GM19372 (cell line): ENCODE measurements around the gene CEP192.

Experiments
- ATAC-seq: cut with Tn5 transposase; IDR thresholded peaks from one replicate; pipeline ENCODE4 v1.9.1; 2021; ENCODE audit warnings: mild to moderate bottlenecking, low read depth, moderate library complexity; ENCODE audit not compliant: unreplicated experiment

The CEP192 gene

DNA sequence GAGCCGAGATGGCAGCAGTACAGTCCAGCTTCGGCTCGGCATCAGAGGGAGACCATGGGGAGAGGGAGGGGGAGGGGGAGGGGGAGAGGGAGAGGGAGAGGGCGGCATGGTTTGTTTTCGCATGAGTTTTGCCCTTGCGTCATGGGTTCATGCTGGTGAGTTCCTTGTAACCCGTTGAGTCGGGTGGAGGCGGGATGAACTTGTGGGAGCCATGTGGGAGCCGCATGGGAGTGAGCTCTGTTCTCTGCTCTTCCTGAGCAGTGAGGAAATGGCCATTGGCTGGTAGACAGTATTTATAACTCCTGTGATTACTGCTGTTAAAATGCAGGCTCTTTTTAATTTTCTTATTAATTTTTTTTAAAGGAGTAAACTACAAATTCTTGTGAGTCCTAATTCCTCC lies 108.0 kb downstream of the CEP192 start:
- no peak for ATAC-seq

GRCh38 chr18:13100942-13101658 lies 109.9 kb downstream of the CEP192 start:
- no peak for ATAC-seq

DNA sequence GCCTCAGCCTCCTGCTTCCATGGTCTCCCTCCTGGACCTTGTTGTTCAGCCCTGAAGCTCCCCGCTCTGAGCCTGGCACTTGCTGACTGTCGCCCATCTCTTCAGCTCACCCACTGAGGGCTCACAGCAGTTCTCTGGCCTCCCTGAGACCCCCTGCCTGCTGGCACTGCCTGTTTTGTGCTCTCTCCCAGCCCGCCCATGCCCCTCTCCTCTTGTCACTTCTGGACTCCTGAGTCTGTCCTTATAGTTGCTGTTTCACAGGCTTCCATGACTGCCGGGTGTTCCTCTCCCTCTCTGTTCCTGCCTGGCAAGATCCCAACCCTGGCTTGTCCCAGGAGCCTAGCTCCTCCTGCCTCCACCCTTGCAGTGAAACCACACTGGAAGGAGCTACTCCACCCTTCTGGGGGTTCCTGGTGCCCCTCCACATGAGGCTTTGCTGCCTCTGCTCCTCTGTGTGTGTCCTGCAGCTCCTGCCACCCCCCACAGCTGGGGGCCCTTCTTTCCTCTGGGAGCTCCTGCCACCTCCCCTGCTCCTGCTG lies 110.6 kb downstream of the CEP192 start:
- no peak for ATAC-seq

GRCh38 chr18:13103366-13103765 lies 112.2 kb downstream of the CEP192 start:
- no peak for ATAC-seq

DNA sequence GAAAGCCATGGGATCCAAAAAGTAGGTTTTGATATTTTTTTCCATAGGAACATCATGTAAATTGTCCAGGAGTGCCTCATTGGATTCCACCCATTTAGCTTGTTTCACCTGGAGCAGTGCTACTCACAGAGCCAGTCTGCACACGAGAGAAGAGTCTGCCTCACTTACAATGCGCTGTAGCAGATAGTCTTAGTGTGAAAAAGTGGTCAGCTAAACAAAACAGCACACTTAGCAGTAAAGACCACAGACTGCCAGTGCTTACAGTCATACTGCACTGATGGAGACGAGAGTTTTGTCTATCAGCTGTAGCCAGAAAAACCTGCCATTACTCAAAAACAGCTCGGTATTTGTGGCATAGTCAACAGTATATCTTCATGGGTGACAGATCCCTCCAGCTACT lies 113.9 kb downstream of the CEP192 start:
- ATAC-seq: no peak

- no peak for ATAC-seq
Observed at GRCh38 chr18:13107074-13107473, 115.9 kb downstream of the CEP192 start.

DNA sequence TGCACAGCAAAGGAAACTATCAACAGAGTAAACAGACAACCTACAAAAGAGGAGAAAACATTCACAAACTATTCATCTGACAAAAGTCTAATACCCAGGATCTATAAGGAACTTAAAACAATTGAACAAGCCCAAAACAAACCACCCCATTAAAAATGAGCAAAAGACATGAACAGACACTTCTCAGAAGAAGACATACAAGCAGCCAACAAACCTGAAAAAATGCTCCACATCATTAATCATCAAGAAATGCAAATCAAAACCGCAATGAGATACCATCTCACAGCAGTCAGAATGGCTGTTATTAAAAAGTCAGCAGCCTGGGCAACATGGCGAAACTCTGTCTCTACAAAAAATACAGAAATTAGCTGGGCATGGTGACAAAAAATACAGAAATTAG lies 117.2 kb downstream of the CEP192 start:
- ATAC-seq: no peak

- no peak for ATAC-seq
Observed at GRCh38 chr18:13110559-13110958, 119.4 kb downstream of the CEP192 start.

GRCh38 chr18:13112982-13113381 lies 121.8 kb downstream of the CEP192 start:
- ATAC-seq: no peak

DNA sequence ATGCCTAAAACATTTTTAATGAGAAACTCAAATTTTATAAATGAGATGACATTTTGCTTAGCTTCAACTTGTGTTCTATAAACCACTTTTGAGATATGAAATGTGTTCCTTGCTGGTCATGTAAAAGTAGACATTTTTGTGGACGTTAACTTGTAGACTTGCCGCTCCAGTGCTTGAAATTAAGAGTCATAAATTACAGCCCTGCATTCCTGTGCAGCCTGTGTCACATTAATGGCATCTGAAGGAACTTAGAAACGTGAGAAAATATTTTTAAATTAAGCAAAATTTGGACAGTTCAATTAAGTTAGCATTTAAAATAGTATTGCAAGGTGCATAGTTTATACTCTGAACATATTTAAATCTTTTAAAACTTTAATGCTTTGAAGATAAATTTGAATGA lies 129.1 kb downstream of the CEP192 start:
- ATAC-seq: no peak

DNA sequence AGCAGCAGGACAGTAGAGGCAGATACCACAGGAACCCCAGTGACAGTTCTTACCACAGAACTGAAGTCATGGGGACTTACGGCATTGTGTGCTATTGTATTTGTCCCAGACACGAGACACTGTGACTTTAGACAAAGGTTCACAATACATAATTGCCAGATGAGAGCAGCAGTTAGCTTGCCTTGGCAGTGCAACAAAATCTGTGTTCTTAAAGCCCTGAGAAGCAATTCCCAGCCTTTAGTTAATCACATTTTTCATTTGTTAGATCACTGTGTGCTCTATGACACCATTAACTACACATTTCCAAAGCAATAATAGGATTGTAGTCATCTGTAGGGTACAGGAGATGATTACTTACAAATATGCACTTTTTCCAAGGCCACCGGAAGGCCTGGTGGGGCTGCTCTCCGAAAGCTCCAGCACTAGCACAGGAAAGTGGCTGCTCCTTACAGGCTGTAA lies 129.8 kb downstream of the CEP192 start:
- ATAC-seq: no peak

DNA sequence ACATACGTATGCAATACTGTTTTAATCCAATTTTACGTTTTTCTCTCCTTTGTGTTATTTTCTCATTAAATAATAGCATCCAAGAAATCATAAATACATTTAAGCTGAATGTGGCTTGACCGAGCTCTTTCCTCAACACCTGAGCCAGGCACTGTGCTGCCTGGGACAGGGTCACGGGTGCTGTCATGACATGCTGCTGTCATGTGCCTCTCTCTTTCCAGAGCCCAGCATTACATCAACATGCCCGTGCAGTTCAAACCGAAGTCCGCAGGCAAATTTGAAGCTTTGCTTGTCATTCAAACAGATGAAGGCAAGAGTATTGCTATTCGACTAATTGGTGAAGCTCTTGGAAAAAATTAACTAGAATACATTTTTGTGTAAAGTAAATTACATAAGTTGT lies 133.2 kb downstream of the CEP192 start:
- ATAC-seq: no peak

GRCh38 chr18:13125191-13125590 lies 134.0 kb downstream of the CEP192 start:
- no peak for ATAC-seq

- no peak for ATAC-seq
Observed at GRCh38 chr18:13126966-13127598, 135.9 kb downstream of the CEP192 start.

- ATAC-seq: no peak
Observed at GRCh38 chr18:13131283-13131682, 140.1 kb downstream of the CEP192 start.

DNA sequence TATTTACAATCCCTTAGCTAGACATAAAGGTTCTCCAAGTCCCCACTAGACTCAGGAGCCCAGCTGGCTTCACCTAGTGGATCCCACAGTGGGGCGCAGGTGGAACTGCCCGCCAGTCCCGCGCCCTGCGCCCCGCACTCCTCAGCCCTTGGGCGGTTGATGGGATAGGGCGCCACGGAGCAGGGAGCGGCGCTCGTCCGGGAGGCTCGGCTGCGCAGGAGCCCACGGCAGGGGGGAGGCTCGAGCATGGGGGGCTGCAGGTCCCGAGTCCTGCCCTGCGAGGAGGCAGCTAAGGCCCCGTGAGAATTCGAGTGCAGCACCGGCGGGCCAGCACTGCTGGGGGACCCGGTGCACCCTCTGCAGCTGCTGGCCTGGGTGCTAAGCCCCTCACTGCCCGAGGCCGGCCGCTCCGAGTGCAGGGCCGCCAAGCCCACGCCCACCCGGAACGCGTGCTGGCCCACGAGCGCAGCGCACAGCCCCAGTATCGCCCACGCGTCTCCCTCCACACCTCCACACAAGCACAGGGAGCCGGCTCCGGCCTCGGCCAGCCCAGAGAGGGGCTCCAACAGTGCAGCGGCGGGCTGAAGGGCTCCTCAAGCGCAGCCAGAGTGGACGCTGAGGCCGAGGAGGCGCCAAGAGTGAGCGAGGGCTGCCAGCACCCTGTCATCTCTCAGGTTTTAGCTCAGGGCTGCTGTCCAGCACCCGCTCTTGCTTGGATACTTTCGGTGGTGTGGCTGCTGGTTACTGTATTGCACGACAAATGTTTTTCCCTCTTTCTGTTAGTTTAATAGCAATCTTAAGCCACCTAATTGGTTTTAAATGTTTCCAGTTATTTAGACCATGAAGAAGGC lies 143.6 kb downstream of the CEP192 start:
- ATAC-seq: no peak

GRCh38 chr18:13136056-13136903 lies 145.1 kb downstream of the CEP192 start:
- peak; percentile 31 for ATAC-seq

GRCh38 chr18:13136904-13137669 lies 145.9 kb downstream of the CEP192 start:
- peak; percentile 42 for ATAC-seq

GRCh38 chr18:13137670-13138419 lies 146.7 kb downstream of the CEP192 start:
- ATAC-seq: no peak
